Spleen (tissue), 7 donors: Measurements from ENCODE around the gene SELL.

Experiments
- POLR2A ChIP-seq, 3 donors: fragments of 450-650 bp; IDR thresholded peaks; one replicate each; pipeline ENCODE4 v1.5.1; 2017; ENCODE audit warnings: antibody characterized with exemption in 3 of 3, mild to moderate bottlenecking in 1 of 3
- POLR2AphosphoS5 ChIP-seq, 3 donors: sonication (generic); formaldehyde crosslinking; IDR thresholded peaks; one replicate each; pipeline ENCODE4 v1.5.1; 2017; ENCODE audit warnings: antibody characterized with exemption in 3 of 3
- TF ChIP-seq, protein P1 (sequence below), 11 experiments: fragments of 200-600 bp in 7 of 11; fragments of 450-650 bp in 4 of 11; sonication (generic) in 4 of 11; IDR thresholded peaks in 8 of 11; conservative IDR thresholded peaks in 3 of 11; 1 replicate in 7 of 11; 2 replicates in 4 of 11; pipeline versions ENCODE4 v1.4.0 to v1.8.0; 2016 to 2021; ENCODE audit warnings: antibody characterized with exemption in 11 of 11, inconsistent platforms in 4 of 11, mild to moderate bottlenecking in 1 of 11
- donor health status: DM: no; HTN: no; CAD: no; lungs with moderate emphysema.
- donor health status: DM: no; HTN: no; CAD: no.
- donor health status: DM: no; HTN: no; CAD: no.

DNA sequence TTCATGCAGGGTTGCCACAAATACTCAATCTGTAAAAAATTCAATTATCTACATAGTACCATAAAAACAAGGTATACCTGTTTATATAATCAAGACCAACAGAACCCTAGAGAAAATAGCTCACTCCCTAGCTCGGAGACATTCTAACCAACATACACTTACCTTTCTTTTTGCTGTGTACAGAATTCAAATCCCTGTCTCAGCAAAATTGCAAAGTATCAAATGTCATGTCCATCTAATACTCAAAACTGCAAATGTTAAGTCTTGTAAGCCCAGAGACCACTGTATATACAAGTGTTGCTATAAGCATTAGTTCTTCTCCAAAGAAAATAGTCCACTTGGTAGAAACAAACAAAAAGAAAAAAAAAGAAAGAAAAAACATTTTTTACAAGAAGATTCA is 38.6 kb upstream of the SELL start:
- TF ChIP-seq, protein P1, sequence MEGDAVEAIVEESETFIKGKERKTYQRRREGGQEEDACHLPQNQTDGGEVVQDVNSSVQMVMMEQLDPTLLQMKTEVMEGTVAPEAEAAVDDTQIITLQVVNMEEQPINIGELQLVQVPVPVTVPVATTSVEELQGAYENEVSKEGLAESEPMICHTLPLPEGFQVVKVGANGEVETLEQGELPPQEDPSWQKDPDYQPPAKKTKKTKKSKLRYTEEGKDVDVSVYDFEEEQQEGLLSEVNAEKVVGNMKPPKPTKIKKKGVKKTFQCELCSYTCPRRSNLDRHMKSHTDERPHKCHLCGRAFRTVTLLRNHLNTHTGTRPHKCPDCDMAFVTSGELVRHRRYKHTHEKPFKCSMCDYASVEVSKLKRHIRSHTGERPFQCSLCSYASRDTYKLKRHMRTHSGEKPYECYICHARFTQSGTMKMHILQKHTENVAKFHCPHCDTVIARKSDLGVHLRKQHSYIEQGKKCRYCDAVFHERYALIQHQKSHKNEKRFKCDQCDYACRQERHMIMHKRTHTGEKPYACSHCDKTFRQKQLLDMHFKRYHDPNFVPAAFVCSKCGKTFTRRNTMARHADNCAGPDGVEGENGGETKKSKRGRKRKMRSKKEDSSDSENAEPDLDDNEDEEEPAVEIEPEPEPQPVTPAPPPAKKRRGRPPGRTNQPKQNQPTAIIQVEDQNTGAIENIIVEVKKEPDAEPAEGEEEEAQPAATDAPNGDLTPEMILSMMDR (IDR thresholded peaks at IDR 0.05 in 8 of 11, conservative IDR thresholded peaks at IDR 0.05 in 3 of 11), result no peak
- no peak for TF ChIP-seq POLR2A (IDR thresholded peaks at IDR 0.05)
- no peak for TF ChIP-seq POLR2AphosphoS5 (IDR thresholded peaks at IDR 0.05)
